Hepatocyte (in vitro differentiated cells): Measurements from ENCODE around the gene PIK3C2G.

ENCODE experiments used
- EZH2 ChIP-seq: fragments of 200-600 bp; sonication (generic); IDR thresholded peaks from 2 replicates; pipeline ENCODE4 v1.6.1; 2016; ENCODE audit warnings: antibody characterized with exemption, mild to moderate bottlenecking, borderline replicate concordance
- EZH2phosphoT487 ChIP-seq: fragments of 200-600 bp; sonication (generic); IDR thresholded peaks from one replicate; pipeline ENCODE4 v1.6.1; 2018; ENCODE audit warnings: antibody characterized with exemption, mild to moderate bottlenecking, low read depth, moderate library complexity; ENCODE audit not compliant: unreplicated experiment, severe bottlenecking
- TF ChIP-seq, protein P1 (sequence below): fragments of 200-600 bp; sonication (generic); IDR thresholded peaks from 2 replicates; pipeline ENCODE4 v1.5.1; 2016; ENCODE audit warnings: antibody characterized with exemption, mild to moderate bottlenecking; ENCODE audit not compliant: poor library complexity

DNA sequence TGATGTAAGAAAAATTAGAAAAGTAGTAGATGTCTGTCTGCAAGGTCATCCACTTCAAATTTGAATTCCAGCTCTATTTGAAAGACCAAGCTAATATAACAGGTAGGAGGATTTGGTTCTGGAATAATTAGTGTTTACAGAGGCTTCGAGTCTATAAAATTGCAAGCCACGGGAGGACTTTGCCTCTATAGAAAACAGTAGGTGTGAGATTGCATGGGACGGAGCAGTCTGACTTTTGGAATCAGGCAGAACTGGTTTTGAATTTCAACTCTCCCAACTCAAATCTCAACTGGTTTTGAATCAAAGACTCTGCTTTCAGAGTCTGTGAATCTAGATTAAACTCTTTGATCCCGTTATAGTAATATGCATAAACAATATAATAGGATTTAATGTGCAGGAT is 82.4 kb downstream of the PIK3C2G start:
- TF ChIP-seq, protein P1, sequence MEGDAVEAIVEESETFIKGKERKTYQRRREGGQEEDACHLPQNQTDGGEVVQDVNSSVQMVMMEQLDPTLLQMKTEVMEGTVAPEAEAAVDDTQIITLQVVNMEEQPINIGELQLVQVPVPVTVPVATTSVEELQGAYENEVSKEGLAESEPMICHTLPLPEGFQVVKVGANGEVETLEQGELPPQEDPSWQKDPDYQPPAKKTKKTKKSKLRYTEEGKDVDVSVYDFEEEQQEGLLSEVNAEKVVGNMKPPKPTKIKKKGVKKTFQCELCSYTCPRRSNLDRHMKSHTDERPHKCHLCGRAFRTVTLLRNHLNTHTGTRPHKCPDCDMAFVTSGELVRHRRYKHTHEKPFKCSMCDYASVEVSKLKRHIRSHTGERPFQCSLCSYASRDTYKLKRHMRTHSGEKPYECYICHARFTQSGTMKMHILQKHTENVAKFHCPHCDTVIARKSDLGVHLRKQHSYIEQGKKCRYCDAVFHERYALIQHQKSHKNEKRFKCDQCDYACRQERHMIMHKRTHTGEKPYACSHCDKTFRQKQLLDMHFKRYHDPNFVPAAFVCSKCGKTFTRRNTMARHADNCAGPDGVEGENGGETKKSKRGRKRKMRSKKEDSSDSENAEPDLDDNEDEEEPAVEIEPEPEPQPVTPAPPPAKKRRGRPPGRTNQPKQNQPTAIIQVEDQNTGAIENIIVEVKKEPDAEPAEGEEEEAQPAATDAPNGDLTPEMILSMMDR: no peak
- TF ChIP-seq EZH2phosphoT487: no peak
- TF ChIP-seq EZH2: no peak
